ENCODE data around the gene ENTREP3.
A peak's percentile ranks its signal among the peaks of the same experiment; 100 is the strongest.

DNA sequence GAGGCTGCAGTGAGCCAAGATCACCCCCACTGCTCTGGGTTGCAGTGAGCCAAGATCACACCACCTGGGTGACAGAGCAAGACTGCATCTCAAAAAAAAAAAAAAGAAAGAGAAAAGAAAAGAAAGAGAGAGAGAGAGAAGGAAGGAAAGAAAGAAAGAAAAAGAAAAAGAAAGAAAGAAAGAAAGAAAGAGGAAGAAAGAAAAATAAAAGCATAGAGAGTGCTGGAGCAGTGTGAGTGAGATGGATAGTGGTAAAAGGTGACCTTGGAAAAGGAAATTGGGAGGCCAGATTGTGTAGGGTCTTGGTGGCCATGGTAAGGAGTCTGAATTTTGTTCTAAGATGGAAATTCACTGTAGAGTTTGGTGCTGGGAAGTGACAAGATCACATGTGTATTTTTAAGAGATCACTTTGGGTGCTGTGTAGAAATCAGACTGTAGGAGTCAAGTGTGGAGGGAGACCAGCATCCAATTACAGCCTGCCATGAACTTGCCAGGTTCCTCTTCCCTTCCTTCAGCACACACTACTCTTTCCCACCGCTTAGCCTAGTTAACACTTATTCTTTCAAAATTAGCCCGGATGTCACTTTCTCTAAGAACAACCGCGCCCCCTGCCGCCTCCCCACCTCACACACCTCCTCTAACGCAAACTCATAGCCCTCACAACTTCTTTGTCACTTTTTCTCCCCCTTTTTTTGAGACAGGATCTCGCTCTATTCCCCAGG is 28.9 kb downstream of the ENTREP3 start:
- TF ChIP-seq, protein P1, sequence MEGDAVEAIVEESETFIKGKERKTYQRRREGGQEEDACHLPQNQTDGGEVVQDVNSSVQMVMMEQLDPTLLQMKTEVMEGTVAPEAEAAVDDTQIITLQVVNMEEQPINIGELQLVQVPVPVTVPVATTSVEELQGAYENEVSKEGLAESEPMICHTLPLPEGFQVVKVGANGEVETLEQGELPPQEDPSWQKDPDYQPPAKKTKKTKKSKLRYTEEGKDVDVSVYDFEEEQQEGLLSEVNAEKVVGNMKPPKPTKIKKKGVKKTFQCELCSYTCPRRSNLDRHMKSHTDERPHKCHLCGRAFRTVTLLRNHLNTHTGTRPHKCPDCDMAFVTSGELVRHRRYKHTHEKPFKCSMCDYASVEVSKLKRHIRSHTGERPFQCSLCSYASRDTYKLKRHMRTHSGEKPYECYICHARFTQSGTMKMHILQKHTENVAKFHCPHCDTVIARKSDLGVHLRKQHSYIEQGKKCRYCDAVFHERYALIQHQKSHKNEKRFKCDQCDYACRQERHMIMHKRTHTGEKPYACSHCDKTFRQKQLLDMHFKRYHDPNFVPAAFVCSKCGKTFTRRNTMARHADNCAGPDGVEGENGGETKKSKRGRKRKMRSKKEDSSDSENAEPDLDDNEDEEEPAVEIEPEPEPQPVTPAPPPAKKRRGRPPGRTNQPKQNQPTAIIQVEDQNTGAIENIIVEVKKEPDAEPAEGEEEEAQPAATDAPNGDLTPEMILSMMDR (IDR thresholded peaks at IDR 0.05) = peak in 4 of 7 experiments; percentile 14 to 60 (median 48)
- TF ChIP-seq POLR2AphosphoS5 (IDR thresholded peaks at IDR 0.05) = no peak
- TF ChIP-seq EP300 (IDR thresholded peaks at IDR 0.05) = no peak

All from stomach (tissue), 4 donors.